Karpas-422 (cell line): Measurements from ENCODE around the gene RASEF. TPM values are rescaled to one million over a fixed set of nuclear protein-coding genes. Genes with fewer than 3 reads are reported as not detected.

Experiments used
- DNase-seq: peaks from one replicate; pipeline ENCODE4 v3.0.0-alpha.2; 2015
- H2AFZ ChIP-seq: fragments of 200-600 bp; sonication (generic); 2 replicates; pipeline ENCODE4 v1.6.1; 2014; ENCODE audit warnings: antibody characterized with exemption, low read length, mixed read lengths
- H3K27ac ChIP-seq: fragments of 200-600 bp; sonication (generic); 2 replicates; pipeline ENCODE4 v1.5.1; 2014; ENCODE audit warnings: mild to moderate bottlenecking, low read length, moderate library complexity
- H3K27me3 ChIP-seq: fragments of 200-600 bp; sonication (generic); 2 replicates; pipeline ENCODE4 v1.6.1; 2014; ENCODE audit warnings: low read length, mixed read lengths
- H3K36me3 ChIP-seq: fragments of 200-600 bp; sonication (generic); 2 replicates; pipeline ENCODE4 v1.6.1; 2014; ENCODE audit warnings: low read length, mixed read lengths; ENCODE audit not compliant: insufficient read depth
- H3K4me1 ChIP-seq: fragments of 200-600 bp; sonication (generic); 2 replicates; pipeline ENCODE4 v1.6.1; 2014; ENCODE audit warnings: mild to moderate bottlenecking, low read length, mixed read lengths
- H3K4me2 ChIP-seq: fragments of 200-600 bp; sonication (generic); 2 replicates; pipeline ENCODE4 v1.6.1; 2014; ENCODE audit warnings: low read length, low read depth, mild to moderate bottlenecking; ENCODE audit not compliant: poor library complexity, severe bottlenecking
- H3K4me3 ChIP-seq: fragments of 200-600 bp; sonication (generic); 2 replicates; pipeline ENCODE4 v1.5.1; 2014; ENCODE audit warnings: mild to moderate bottlenecking, antibody characterized with exemption, low read length, mixed read lengths
- H3K79me2 ChIP-seq: fragments of 200-600 bp; sonication (generic); 2 replicates; pipeline ENCODE4 v1.6.1; 2014; ENCODE audit warnings: mild to moderate bottlenecking, low read length, mixed read lengths
- H3K9ac ChIP-seq: fragments of 200-600 bp; sonication (generic); 2 replicates; pipeline ENCODE4 v1.6.0; 2014; ENCODE audit warnings: low read length
- H3K9me2 ChIP-seq: fragments of 200-600 bp; sonication (generic), shearing (Covaris generic); replicated peaks from 2 replicates; pipeline ENCODE4 v1.6.0; 2014; ENCODE audit warnings: mild to moderate bottlenecking, low read length, moderate library complexity; ENCODE audit not compliant: insufficient read depth
- H3K9me3 ChIP-seq: fragments of 300-700, 200-600 bp; sonication (generic); 2 replicates; pipeline ENCODE4 v1.6.1; 2014; ENCODE audit warnings: low read length, mixed read lengths
- H4K20me1 ChIP-seq: fragments of 200-600 bp; sonication (generic); 2 replicates; pipeline ENCODE4 v1.6.1; 2014; ENCODE audit warnings: mild to moderate bottlenecking, antibody characterized with exemption, low read length, low read depth; ENCODE audit not compliant: insufficient read depth
- total RNA-seq: library from RNA; depleted of rRNA; stranded (reverse); fragments of >200 nt; shearing (Covaris generic); gene quantifications from 2 replicates; pipeline ENCODE4 v1.2.3, GENCODE V29; 2014; ENCODE audit warnings: low replicate concordance

The RASEF gene
- total RNA-seq, 1 experiment from 2014 or later = 0.15 TPM

- Histone ChIP-seq H3K9me3 (no peaks in the 10 kb centered on the region), H4K20me1 (no peaks in the 10 kb centered on the region), H3K4me2 (peak overlapping the region; percentile 20), H3K4me3 (no peak overlapping the region), H3K36me3 (no peaks in the 10 kb centered on the region), H3K9ac (no peak overlapping the region), H3K27ac (no peak overlapping the region), H3K4me1 (peaks cover 9% of the 10 kb centered on the region), H3K9me2 (no peaks in the 10 kb centered on the region; the same call in 1 of the 2 replicates), H3K27me3 (no peaks in the 10 kb centered on the region), H3K79me2 (no peaks in the 10 kb centered on the region), H2AFZ (no peak overlapping the region)
- peak; percentile 64 for DNase-seq
These were observed 56.6 kb downstream of the RASEF start for GRCh38 chr9:83006378-83006777.

DNA sequence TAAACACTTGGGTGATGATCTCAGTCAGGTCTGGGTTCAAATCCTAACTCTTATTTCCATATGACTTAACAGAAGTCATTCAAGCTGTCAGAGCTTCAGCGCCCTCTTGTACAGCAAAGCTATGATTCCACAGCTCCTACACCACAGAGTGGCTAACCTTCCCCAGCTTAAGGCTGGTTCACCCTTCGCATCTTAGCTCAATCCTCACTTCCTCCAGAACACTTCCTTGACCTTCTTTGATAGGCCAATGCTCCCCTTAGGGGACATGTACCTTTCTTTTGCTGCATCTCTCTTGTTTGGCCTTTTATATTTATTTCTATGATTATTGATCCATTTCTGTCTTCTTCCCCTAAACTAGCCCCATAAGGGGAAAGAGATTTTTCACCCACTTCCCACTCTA is 57.0 kb downstream of the RASEF start:
- no peak for DNase-seq
- Histone ChIP-seq H3K27ac (no peak overlapping the region), H3K4me2 (peak overlapping the region; percentile 20), H3K9me3 (no peaks in the 10 kb centered on the region), H3K9ac (no peak overlapping the region), H3K36me3 (no peaks in the 10 kb centered on the region), H3K79me2 (no peaks in the 10 kb centered on the region), H2AFZ (no peak overlapping the region), H3K4me1 (peaks cover 9% of the 10 kb centered on the region), H4K20me1 (no peaks in the 10 kb centered on the region), H3K4me3 (no peak overlapping the region), H3K9me2 (no peaks in the 10 kb centered on the region; the same call in 1 of the 2 replicates), H3K27me3 (no peaks in the 10 kb centered on the region)

DNA sequence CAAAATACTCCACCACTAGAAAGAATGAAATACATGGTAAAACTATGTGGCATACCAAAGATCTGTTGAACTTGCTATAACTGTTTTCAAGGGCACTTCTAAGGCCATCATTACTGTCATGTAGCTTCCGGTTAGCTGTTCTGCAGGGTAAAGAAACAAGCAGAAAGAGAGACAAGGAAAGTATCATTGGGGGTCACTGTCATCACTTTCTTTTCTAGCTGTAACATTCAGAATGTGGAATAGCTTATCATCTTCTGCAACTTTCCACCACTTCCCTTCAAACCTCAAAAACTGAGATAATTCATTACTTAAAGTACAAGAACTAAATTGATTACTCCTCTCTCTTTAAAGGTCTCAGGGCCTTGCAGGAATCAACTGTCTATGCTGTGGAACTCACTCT is 57.6 kb downstream of the RASEF start:
- Histone ChIP-seq H3K9ac (no peak overlapping the region), H3K79me2 (no peaks in the 10 kb centered on the region), H3K4me2 (no peak overlapping the region), H3K9me2 (no peaks in the 10 kb centered on the region; the same call in 1 of the 2 replicates), H3K36me3 (no peaks in the 10 kb centered on the region), H3K4me1 (peaks cover 9% of the 10 kb centered on the region), H2AFZ (no peak overlapping the region), H3K27me3 (no peaks in the 10 kb centered on the region), H3K9me3 (no peaks in the 10 kb centered on the region), H3K27ac (no peak overlapping the region), H3K4me3 (no peak overlapping the region), H4K20me1 (no peaks in the 10 kb centered on the region)
- no peak for DNase-seq

DNA sequence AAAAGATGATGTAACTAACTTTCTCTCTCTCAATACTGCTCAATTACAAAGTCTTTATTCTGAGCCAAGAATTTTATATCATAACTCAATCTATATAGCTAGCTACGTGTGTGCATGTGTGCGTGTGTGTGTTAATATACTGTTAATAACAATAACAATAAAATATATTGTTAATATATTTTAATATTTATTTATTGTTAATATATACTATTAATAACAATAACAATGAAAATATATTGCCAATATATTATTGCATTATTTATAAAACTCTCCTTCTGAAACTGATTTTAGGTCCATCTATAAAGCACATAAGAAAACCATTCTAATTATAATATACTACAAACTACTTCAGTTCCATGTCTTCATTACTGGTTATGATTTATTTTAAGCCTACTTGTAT is 60.6 kb downstream of the RASEF start:
- Histone ChIP-seq H3K9me2 (no peaks in the 10 kb centered on the region; the same call in 1 of the 2 replicates), H3K27ac (no peak overlapping the region), H3K4me3 (no peak overlapping the region), H3K4me1 (peaks cover 9% of the 10 kb centered on the region), H3K36me3 (no peaks in the 10 kb centered on the region), H3K4me2 (no peak overlapping the region), H3K9me3 (no peaks in the 10 kb centered on the region), H3K27me3 (no peaks in the 10 kb centered on the region), H4K20me1 (no peaks in the 10 kb centered on the region), H2AFZ (no peak overlapping the region), H3K9ac (no peak overlapping the region), H3K79me2 (no peaks in the 10 kb centered on the region)
- no peak for DNase-seq

DNA sequence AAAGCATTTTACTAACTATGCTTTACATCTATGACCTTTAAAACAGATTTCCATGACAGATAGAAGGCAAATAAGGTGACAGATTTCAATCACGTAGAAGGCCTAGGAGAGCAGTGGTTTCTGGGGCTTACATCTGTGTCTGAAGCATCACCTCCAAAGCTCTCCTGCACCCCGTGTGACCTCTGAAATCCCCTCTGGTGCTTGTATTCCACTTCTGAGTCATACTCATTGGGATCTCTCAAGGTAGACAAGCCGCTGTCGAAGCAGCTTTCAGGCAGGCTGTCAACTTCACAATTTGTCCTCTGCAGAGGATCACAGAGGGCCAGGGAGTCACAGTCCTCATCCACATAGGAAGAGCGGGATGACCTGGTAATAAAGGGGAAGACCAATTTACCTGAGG is 62.2 kb downstream of the RASEF start:
- Histone ChIP-seq H3K9me3 (no peaks in the 10 kb centered on the region), H3K9me2 (no peaks in the 10 kb centered on the region; the same call in 1 of the 2 replicates), H3K36me3 (no peaks in the 10 kb centered on the region), H3K4me1 (no peaks in the 10 kb centered on the region), H3K27me3 (no peaks in the 10 kb centered on the region), H3K9ac (no peak overlapping the region), H4K20me1 (no peaks in the 10 kb centered on the region), H3K4me3 (no peak overlapping the region), H3K27ac (no peak overlapping the region), H3K79me2 (no peaks in the 10 kb centered on the region), H2AFZ (no peak overlapping the region), H3K4me2 (no peak overlapping the region)
- no peak for DNase-seq

GRCh38 chr9:82998409-82998808 is 64.5 kb downstream of the RASEF start:
- no peak overlapping the region for H3K4me2 ChIP-seq
- H3K79me2 ChIP-seq = no peaks in the 10 kb centered on the region
- H3K36me3 ChIP-seq = no peaks in the 10 kb centered on the region
- no peaks in the 10 kb centered on the region for H3K4me1 ChIP-seq
- H3K9ac ChIP-seq = no peak overlapping the region
- H3K9me3 ChIP-seq = no peaks in the 10 kb centered on the region
- no peak overlapping the region for H3K4me3 ChIP-seq
- H3K9me2 ChIP-seq = no peaks in the 10 kb centered on the region; the same call in 1 of the 2 replicates
- H3K27me3 ChIP-seq = no peaks in the 10 kb centered on the region
- no peak overlapping the region for H3K27ac ChIP-seq
- no peak for DNase-seq
- H2AFZ ChIP-seq = no peak overlapping the region
- no peaks in the 10 kb centered on the region for H4K20me1 ChIP-seq

DNA sequence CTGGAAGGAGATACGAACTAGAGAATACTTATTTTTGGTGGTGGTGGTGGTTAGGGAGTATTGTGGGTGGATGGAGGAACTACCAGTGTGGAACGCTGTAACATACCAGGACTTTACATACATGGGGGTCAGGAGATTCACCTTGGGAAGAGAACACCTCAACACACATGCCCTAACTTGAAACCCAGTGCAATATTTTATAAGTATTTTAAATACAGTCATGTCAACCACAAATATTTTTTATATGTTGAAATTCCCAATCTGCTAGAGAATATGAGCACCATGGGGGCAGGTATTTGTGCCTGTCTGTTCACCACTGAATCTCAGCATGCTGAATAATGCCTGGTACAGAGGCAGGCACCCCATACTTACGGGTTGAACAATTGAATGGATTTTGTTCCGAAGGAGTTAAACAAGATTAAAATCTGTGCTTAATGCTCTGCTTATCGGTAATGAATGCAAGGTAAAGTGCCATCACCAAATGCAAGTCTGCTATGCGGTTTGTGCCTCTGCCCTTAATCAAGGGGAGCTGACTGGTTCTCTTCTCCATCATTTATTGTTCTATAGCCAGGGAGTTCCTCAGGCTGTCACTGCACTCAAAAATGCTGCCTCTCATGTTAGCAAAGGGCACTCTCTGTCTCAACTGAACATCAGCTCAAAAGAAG is 65.3 kb downstream of the RASEF start:
- Histone ChIP-seq H3K9me2 (no peaks in the 10 kb centered on the region; the same call in 1 of the 2 replicates), H3K79me2 (no peaks in the 10 kb centered on the region), H3K27ac (no peak overlapping the region), H3K9ac (no peak overlapping the region), H3K9me3 (no peaks in the 10 kb centered on the region), H4K20me1 (no peaks in the 10 kb centered on the region), H3K36me3 (no peaks in the 10 kb centered on the region), H3K27me3 (no peaks in the 10 kb centered on the region), H3K4me3 (no peak overlapping the region), H3K4me2 (no peak overlapping the region), H2AFZ (no peak overlapping the region), H3K4me1 (no peaks in the 10 kb centered on the region)
- no peak for DNase-seq

DNA sequence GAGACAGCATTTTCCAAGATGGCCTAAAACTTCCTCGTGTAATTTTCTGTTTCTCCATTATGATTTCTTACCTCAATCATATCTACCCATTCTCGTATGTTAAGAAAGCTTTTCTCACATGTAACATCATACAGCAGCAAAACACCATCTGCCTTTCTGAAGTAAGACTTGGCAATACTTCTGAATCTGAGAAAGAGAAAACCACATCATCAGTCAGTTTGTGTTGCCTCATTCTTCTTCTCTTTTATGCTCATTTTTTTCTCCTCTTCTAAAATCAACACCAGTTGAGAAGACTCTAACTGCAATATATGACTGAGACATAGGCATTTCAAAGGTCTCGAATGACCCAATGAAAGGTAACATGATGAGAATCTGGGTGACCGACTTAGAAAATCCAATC is 66.0 kb downstream of the RASEF start:
- H3K4me1 ChIP-seq = no peaks in the 10 kb centered on the region
- no peaks in the 10 kb centered on the region for H3K79me2 ChIP-seq
- H3K9me2 ChIP-seq = no peaks in the 10 kb centered on the region
- H4K20me1 ChIP-seq = no peaks in the 10 kb centered on the region
- no peak overlapping the region for H3K27ac ChIP-seq
- H2AFZ ChIP-seq = no peak overlapping the region
- DNase-seq = peak; percentile 17
- H3K9me3 ChIP-seq = no peaks in the 10 kb centered on the region
- no peak overlapping the region for H3K9ac ChIP-seq
- no peak overlapping the region for H3K4me2 ChIP-seq
- H3K27me3 ChIP-seq = no peaks in the 10 kb centered on the region
- H3K4me3 ChIP-seq = no peak overlapping the region
- H3K36me3 ChIP-seq = no peaks in the 10 kb centered on the region
